ENCODE results near the gene OR7G1. TPM values are rescaled to one million over a fixed set of nuclear protein-coding genes. Genes with fewer than 3 reads are reported as not detected.

OR7G1 gene
- not detected in 2 replicates for total RNA-seq
- polyA plus RNA-seq = not detected in 2 replicates

- no peak within 1 kb of the TSS for H3K4me3 ChIP-seq
- H3K4me1 ChIP-seq (ENCODE audit: insufficient read depth) = no peaks in the 10 kb centered on the region
- no peaks in the 10 kb centered on the region for H3K36me3 ChIP-seq (replicated peaks; ENCODE audit: insufficient read depth, low read depth)
- 83% methylated on average over 2 of the region's 2 CpGs for WGBS (ENCODE audit: low lambda C conversion rate, missing lambda C conversion rate)
- no peak for TF ChIP-seq EZH2phosphoT487 (IDR thresholded peaks at IDR 0.05; ENCODE audit: low read depth, severe bottlenecking, unreplicated experiment)
- TF ChIP-seq CTCF (IDR thresholded peaks at IDR 0.05; ENCODE audit: poor library complexity) = no peak
- TF ChIP-seq EZH2 (IDR thresholded peaks at IDR 0.05; ENCODE audit: borderline replicate concordance) = no peak
- H3K27me3 ChIP-seq = no peaks in the 10 kb centered on the region
- H3K79me2 ChIP-seq = no peaks in the 10 kb centered on the region
- H3K27ac ChIP-seq = no peak within 1 kb of the TSS
- H4K20me1 ChIP-seq (ENCODE audit: insufficient read depth, poor library complexity, severe bottlenecking) = no peaks in the 10 kb centered on the region
- H2AFZ ChIP-seq = no peak within 1 kb of the TSS
- no peak for DNase-seq (ENCODE audit: low spot score)
- no peaks in the 10 kb centered on the region for H3K9me2 ChIP-seq (replicated peaks; ENCODE audit: insufficient read depth)
- no peak within 1 kb of the TSS for H3K4me2 ChIP-seq
- no peaks in the 10 kb centered on the region for H3K9me3 ChIP-seq (ENCODE audit: low read depth)
Observed at GRCh38 chr19:9115307-9115813, at the start of gene OR7G1. OR7G1 (minus strand) TSS chr19:9115763; CDS start chr19:9115763, 0 bp downstream.

GRCh38 chr19:9165261-9165660, 49.7 kb upstream of the OR7G1 start:
- no peak overlapping the region for H2AFZ ChIP-seq
- no peaks in the 10 kb centered on the region for H3K4me1 ChIP-seq (ENCODE audit: insufficient read depth)
- peaks cover 22% of the 10 kb centered on the region for H3K9me3 ChIP-seq (ENCODE audit: low read depth)
- H3K27ac ChIP-seq = no peak overlapping the region
- DNase-seq (ENCODE audit: low spot score) = no peak
- H3K36me3 ChIP-seq (replicated peaks; ENCODE audit: insufficient read depth, low read depth) = peaks cover 11% of the 10 kb centered on the region
- H3K27me3 ChIP-seq = no peaks in the 10 kb centered on the region
- H3K79me2 ChIP-seq = no peaks in the 10 kb centered on the region
- 98% methylated on average over 3 of the region's 3 CpGs for WGBS (ENCODE audit: low lambda C conversion rate, missing lambda C conversion rate)
- TF ChIP-seq CTCF (IDR thresholded peaks at IDR 0.05; ENCODE audit: poor library complexity) (no peak), EZH2phosphoT487 (IDR thresholded peaks at IDR 0.05; ENCODE audit: low read depth, severe bottlenecking, unreplicated experiment) (no peak), EZH2 (IDR thresholded peaks at IDR 0.05; ENCODE audit: borderline replicate concordance) (no peak)
- H3K9me2 ChIP-seq (replicated peaks; ENCODE audit: insufficient read depth) = no peaks in the 10 kb centered on the region
- no peaks in the 10 kb centered on the region for H4K20me1 ChIP-seq (ENCODE audit: insufficient read depth, poor library complexity, severe bottlenecking)
- H3K4me2 ChIP-seq = no peak overlapping the region
- H3K4me3 ChIP-seq = no peak overlapping the region

GRCh38 chr19:9161427-9161826, 45.9 kb upstream of the OR7G1 start:
- no peak for DNase-seq (ENCODE audit: low spot score)
- TF ChIP-seq EZH2 (IDR thresholded peaks at IDR 0.05; ENCODE audit: borderline replicate concordance) = no peak
- no peak for TF ChIP-seq EZH2phosphoT487 (IDR thresholded peaks at IDR 0.05; ENCODE audit: low read depth, severe bottlenecking, unreplicated experiment)
- no peak for TF ChIP-seq CTCF (IDR thresholded peaks at IDR 0.05; ENCODE audit: poor library complexity)
- H4K20me1 ChIP-seq (ENCODE audit: insufficient read depth, poor library complexity, severe bottlenecking) = no peaks in the 10 kb centered on the region
- no peaks in the 10 kb centered on the region for H3K27me3 ChIP-seq
- WGBS (ENCODE audit: low lambda C conversion rate, missing lambda C conversion rate) = over 99% methylated on average over 12 of the region's 12 CpGs
- H3K9me3 ChIP-seq (ENCODE audit: low read depth) = peaks cover 28% of the 10 kb centered on the region
- no peaks in the 10 kb centered on the region for H3K9me2 ChIP-seq (replicated peaks; ENCODE audit: insufficient read depth)
- no peaks in the 10 kb centered on the region for H3K4me1 ChIP-seq (ENCODE audit: insufficient read depth)
- no peak overlapping the region for H3K27ac ChIP-seq
- no peak overlapping the region for H2AFZ ChIP-seq
- H3K4me2 ChIP-seq = no peak overlapping the region
- peaks cover 23% of the 10 kb centered on the region for H3K36me3 ChIP-seq (replicated peaks; ENCODE audit: insufficient read depth, low read depth)
- H3K79me2 ChIP-seq = peaks cover 4% of the 10 kb centered on the region
- H3K4me3 ChIP-seq = no peak overlapping the region

Measured in hepatocyte (in vitro differentiated cells).